ENCODE results near the gene FLRT1. TPM values are rescaled to one million over a fixed set of nuclear protein-coding genes. Genes with fewer than 3 reads are reported as not detected.
"Not testable (repeated sequence)": the region's sequence is repeated elsewhere in the genome, so short reads cannot be mapped to it uniquely, and the experiment has no call there.

The FLRT1 gene
- total RNA-seq, 1 experiment from 2014 or later = 0.94 TPM

GRCh38 chr11:64041846-64042245, 6.1 kb downstream of the FLRT1 start:
- Histone ChIP-seq H3K36me3 (replicated peaks; ENCODE audit: control insufficient read depth, insufficient read depth, low read length) (no peaks in the 10 kb centered on the region), H3K27me3 (ENCODE audit: control insufficient read depth, insufficient read depth, low read length) (peaks cover 26% of the 10 kb centered on the region), H3K4me3 (ENCODE audit: insufficient read depth, low read depth, low read length) (no peak overlapping the region)
- no peak for DNase-seq

- Histone ChIP-seq H3K36me3 (replicated peaks; ENCODE audit: control insufficient read depth, insufficient read depth, low read length) (no peaks in the 10 kb centered on the region), H3K27me3 (ENCODE audit: control insufficient read depth, insufficient read depth, low read length) (peaks cover 21% of the 10 kb centered on the region), H3K4me3 (ENCODE audit: insufficient read depth, low read depth, low read length) (no peak overlapping the region)
- DNase-seq = peak; percentile 66
Observed at GRCh38 chr11:64042301-64042700, 6.6 kb downstream of the FLRT1 start.

- H3K4me3 ChIP-seq (ENCODE audit: insufficient read depth, low read depth, low read length) = no peak overlapping the region
- DNase-seq = no peak
- H3K36me3 ChIP-seq (replicated peaks; ENCODE audit: control insufficient read depth, insufficient read depth, low read length) = no peaks in the 10 kb centered on the region
- peaks cover 9% of the 10 kb centered on the region for H3K27me3 ChIP-seq (ENCODE audit: control insufficient read depth, insufficient read depth, low read length)
Observed at GRCh38 chr11:64043545-64043944, 7.8 kb downstream of the FLRT1 start.

- no peaks in the 10 kb centered on the region for H3K36me3 ChIP-seq (replicated peaks; ENCODE audit: control insufficient read depth, insufficient read depth, low read length)
- H3K27me3 ChIP-seq (ENCODE audit: control insufficient read depth, insufficient read depth, low read length) = peaks cover 3% of the 10 kb centered on the region; the same call in 1 of the 2 replicates
- DNase-seq = no peak
- no peak overlapping the region for H3K4me3 ChIP-seq (ENCODE audit: insufficient read depth, low read depth, low read length)
Observed at GRCh38 chr11:64044730-64045393, 9.1 kb downstream of the FLRT1 start.

GRCh38 chr11:64045700-64046099, 10.0 kb downstream of the FLRT1 start:
- no peak overlapping the region for H3K4me3 ChIP-seq (ENCODE audit: insufficient read depth, low read depth, low read length)
- H3K27me3 ChIP-seq (ENCODE audit: control insufficient read depth, insufficient read depth, low read length) = peaks cover 2% of the 10 kb centered on the region; the same call in 1 of the 2 replicates
- H3K36me3 ChIP-seq (replicated peaks; ENCODE audit: control insufficient read depth, insufficient read depth, low read length) = no peaks in the 10 kb centered on the region
- DNase-seq = no peak

- H3K27me3 ChIP-seq (ENCODE audit: control insufficient read depth, insufficient read depth, low read length); H3K36me3 ChIP-seq (replicated peaks; ENCODE audit: control insufficient read depth, insufficient read depth, low read length); DNase-seq; H3K4me3 ChIP-seq (ENCODE audit: insufficient read depth, low read depth, low read length): not testable (repeated sequence)
Observed at GRCh38 chr11:64047373-64047772, 11.6 kb downstream of the FLRT1 start.

GRCh38 chr11:64048042-64048854, 12.5 kb downstream of the FLRT1 start:
- Histone ChIP-seq H3K4me3 (ENCODE audit: insufficient read depth, low read depth, low read length) (no peak overlapping the region), H3K36me3 (replicated peaks; ENCODE audit: control insufficient read depth, insufficient read depth, low read length) (no peaks in the 10 kb centered on the region), H3K27me3 (ENCODE audit: control insufficient read depth, insufficient read depth, low read length) (no peaks in the 10 kb centered on the region; the same call in 1 of the 2 replicates)
- DNase-seq = peak; percentile 69

- H3K27me3 ChIP-seq (ENCODE audit: control insufficient read depth, insufficient read depth, low read length) = no peaks in the 10 kb centered on the region; the same call in 1 of the 2 replicates
- no peaks in the 10 kb centered on the region for H3K36me3 ChIP-seq (replicated peaks; ENCODE audit: control insufficient read depth, insufficient read depth, low read length)
- DNase-seq = no peak
- H3K4me3 ChIP-seq (ENCODE audit: insufficient read depth, low read depth, low read length) = no peak overlapping the region
Observed at GRCh38 chr11:64049509-64049908, 13.8 kb downstream of the FLRT1 start.

- no peaks in the 10 kb centered on the region for H3K36me3 ChIP-seq (replicated peaks; ENCODE audit: control insufficient read depth, insufficient read depth, low read length)
- DNase-seq = no peak
- no peak overlapping the region for H3K4me3 ChIP-seq (ENCODE audit: insufficient read depth, low read depth, low read length)
- H3K27me3 ChIP-seq (ENCODE audit: control insufficient read depth, insufficient read depth, low read length) = peaks cover 2% of the 10 kb centered on the region; the same call in 1 of the 2 replicates
Observed at GRCh38 chr11:64051297-64051696, 15.6 kb downstream of the FLRT1 start.

GRCh38 chr11:64052436-64052835, 16.7 kb downstream of the FLRT1 start:
- Histone ChIP-seq H3K27me3 (ENCODE audit: control insufficient read depth, insufficient read depth, low read length) (peaks cover 2% of the 10 kb centered on the region; the same call in 1 of the 2 replicates), H3K36me3 (replicated peaks; ENCODE audit: control insufficient read depth, insufficient read depth, low read length) (no peaks in the 10 kb centered on the region)

GRCh38 chr11:64052938-64053622, 17.3 kb downstream of the FLRT1 start:
- Histone ChIP-seq H3K4me3 (ENCODE audit: insufficient read depth, low read depth, low read length) (no peak overlapping the region), H3K36me3 (replicated peaks; ENCODE audit: control insufficient read depth, insufficient read depth, low read length) (no peaks in the 10 kb centered on the region), H3K27me3 (ENCODE audit: control insufficient read depth, insufficient read depth, low read length) (peaks cover 2% of the 10 kb centered on the region; the same call in 1 of the 2 replicates)
- peak; percentile 75 for DNase-seq

More at GRCh38 chr11:64052436-64052835, 16.7 kb downstream of the FLRT1 start:
- peak; percentile 63 for DNase-seq
- H3K4me3 ChIP-seq (ENCODE audit: insufficient read depth, low read depth, low read length) = no peak overlapping the region

GRCh38 chr11:64053699-64054098, 18.0 kb downstream of the FLRT1 start:
- Histone ChIP-seq H3K27me3 (ENCODE audit: control insufficient read depth, insufficient read depth, low read length) (peaks cover 2% of the 10 kb centered on the region; the same call in 1 of the 2 replicates), H3K36me3 (replicated peaks; ENCODE audit: control insufficient read depth, insufficient read depth, low read length) (no peaks in the 10 kb centered on the region), H3K4me3 (ENCODE audit: insufficient read depth, low read depth, low read length) (no peak overlapping the region)
- peak; percentile 97 for DNase-seq

- Histone ChIP-seq H3K4me3 (ENCODE audit: insufficient read depth, low read depth, low read length) (no peak overlapping the region), H3K36me3 (replicated peaks; ENCODE audit: control insufficient read depth, insufficient read depth, low read length) (no peaks in the 10 kb centered on the region), H3K27me3 (ENCODE audit: control insufficient read depth, insufficient read depth, low read length) (peaks cover 8% of the 10 kb centered on the region)
- no peak for DNase-seq
Observed at GRCh38 chr11:64055077-64055476, 19.3 kb downstream of the FLRT1 start.

- peaks cover 19% of the 10 kb centered on the region for H3K27me3 ChIP-seq (ENCODE audit: control insufficient read depth, insufficient read depth, low read length)
- DNase-seq = no peak
- H3K36me3 ChIP-seq (replicated peaks; ENCODE audit: control insufficient read depth, insufficient read depth, low read length) = no peaks in the 10 kb centered on the region
- no peak overlapping the region for H3K4me3 ChIP-seq (ENCODE audit: insufficient read depth, low read depth, low read length)
Observed at GRCh38 chr11:64056213-64056785, 20.6 kb downstream of the FLRT1 start.
